OCI-LY1 (cell line): ENCODE data around the gene FER1L5.

ENCODE experiments used
- H2AFZ ChIP-seq: fragments of 200-600 bp; sonication (generic), shearing (Covaris generic); 2 replicates; pipeline ENCODE4 v1.6.0; 2014; ENCODE audit warnings: antibody characterized with exemption, mild to moderate bottlenecking, low read length
- H3F3A ChIP-seq: fragments of 200-600 bp; sonication (generic), shearing (Covaris generic); 2 replicates; pipeline ENCODE4 v1.6.0; 2014; ENCODE audit warnings: mild to moderate bottlenecking, antibody characterized with exemption, low read length, moderate library complexity; ENCODE audit not compliant: insufficient read depth
- H3K27ac ChIP-seq: fragments of 200-600 bp; sonication (generic); 2 replicates; pipeline ENCODE4 v1.5.1; 2014; ENCODE audit warnings: low read length, mixed run types, mild to moderate bottlenecking, low read depth; ENCODE audit not compliant: poor library complexity, severe bottlenecking
- H3K27me3 ChIP-seq: fragments of 200-600 bp; sonication (generic); 2 replicates; pipeline ENCODE4 v1.6.0; 2014; ENCODE audit warnings: antibody characterized with exemption, mild to moderate bottlenecking, low read length, moderate library complexity; ENCODE audit not compliant: insufficient read depth
- H3K36me3 ChIP-seq: fragments of 200-600 bp; sonication (generic); 2 replicates; pipeline ENCODE4 v1.6.1; 2014; ENCODE audit warnings: mild to moderate bottlenecking, antibody characterized with exemption, low read length, moderate library complexity, mixed read lengths; ENCODE audit not compliant: insufficient read depth
- H3K4me1 ChIP-seq: fragments of 200-600 bp; sonication (generic); 2 replicates; pipeline ENCODE4 v1.5.1; 2014; ENCODE audit warnings: mild to moderate bottlenecking, low read length, moderate library complexity; ENCODE audit not compliant: insufficient read depth, severe bottlenecking
- H3K4me2 ChIP-seq: fragments of 200-600 bp; sonication (generic), shearing (Covaris generic); 2 replicates; pipeline ENCODE4 v1.6.1; 2014; ENCODE audit warnings: low read length
- H3K4me3 ChIP-seq: fragments of 200-600 bp; sonication (generic); 2 replicates; pipeline ENCODE4 v1.5.1; 2014; ENCODE audit warnings: low read length, low read depth, mild to moderate bottlenecking, mixed read lengths; ENCODE audit not compliant: poor library complexity, severe bottlenecking
- H3K79me2 ChIP-seq: fragments of 200-600 bp; shearing (Covaris generic); 2 replicates; pipeline ENCODE4 v1.6.1; 2016; ENCODE audit warnings: mixed run types, low read length, mixed read lengths; ENCODE audit not compliant: insufficient read depth
- H3K9ac ChIP-seq: fragments of 200-600 bp; sonication (generic), shearing (Covaris generic); 2 replicates; pipeline ENCODE4 v1.6.1; 2014; ENCODE audit warnings: mild to moderate bottlenecking, low read length, mixed read lengths
- H3K9me2 ChIP-seq: fragments of 200-600 bp; sonication (generic), shearing (Covaris generic); 2 replicates; pipeline ENCODE4 v1.6.1; 2014; ENCODE audit warnings: low read depth, mild to moderate bottlenecking, low read length, mixed read lengths
- H3K9me3 ChIP-seq: fragments of 200-600 bp; shearing (Covaris generic); 2 replicates; pipeline ENCODE4 v1.6.1; 2014; ENCODE audit warnings: low read length, mixed read lengths
- H4K20me1 ChIP-seq: fragments of 200-600 bp; sonication (generic), shearing (Covaris generic); 2 replicates; pipeline ENCODE4 v1.6.0; 2016; ENCODE audit warnings: mild to moderate bottlenecking, low read length; ENCODE audit not compliant: insufficient read depth
- EZH2 ChIP-seq: fragments of 200-600 bp; sonication (generic), shearing (Covaris generic); IDR thresholded peaks from 2 replicates; pipeline ENCODE4 v1.8.0; 2017; ENCODE audit warnings: borderline replicate concordance, mixed run types, mild to moderate bottlenecking, antibody characterized with exemption, low read length, moderate library complexity, mixed read lengths
- TF ChIP-seq, protein P1 (sequence below): fragments of 200-600 bp; sonication (generic), shearing (Covaris generic); IDR thresholded peaks from 2 replicates; pipeline ENCODE4 v1.5.1; 2017; ENCODE audit warnings: mild to moderate bottlenecking, antibody characterized with exemption, low read length, moderate library complexity, mixed read lengths

FER1L5 gene

DNA sequence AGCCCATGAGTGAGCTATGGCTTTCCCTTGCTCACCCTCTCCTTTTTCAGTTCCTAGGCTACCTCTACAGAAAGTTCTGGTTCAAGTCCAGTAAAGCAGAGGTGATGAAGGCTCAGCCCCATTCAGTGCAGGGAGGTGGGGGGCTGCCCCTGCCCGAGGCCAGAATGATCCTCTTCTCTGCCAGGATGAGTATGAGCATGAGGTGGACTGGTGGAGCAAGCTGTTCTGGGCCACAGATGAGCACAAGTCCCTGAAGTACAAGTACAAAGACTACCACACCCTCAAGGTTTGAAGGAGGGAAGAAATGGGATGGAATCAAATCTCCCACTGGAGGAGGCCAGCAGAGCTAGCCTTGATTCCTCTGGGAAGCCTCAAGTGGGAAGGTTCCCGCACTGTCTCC is 54.9 kb downstream of the FER1L5 start:
- no peak for TF ChIP-seq EZH2
- TF ChIP-seq, protein P1, sequence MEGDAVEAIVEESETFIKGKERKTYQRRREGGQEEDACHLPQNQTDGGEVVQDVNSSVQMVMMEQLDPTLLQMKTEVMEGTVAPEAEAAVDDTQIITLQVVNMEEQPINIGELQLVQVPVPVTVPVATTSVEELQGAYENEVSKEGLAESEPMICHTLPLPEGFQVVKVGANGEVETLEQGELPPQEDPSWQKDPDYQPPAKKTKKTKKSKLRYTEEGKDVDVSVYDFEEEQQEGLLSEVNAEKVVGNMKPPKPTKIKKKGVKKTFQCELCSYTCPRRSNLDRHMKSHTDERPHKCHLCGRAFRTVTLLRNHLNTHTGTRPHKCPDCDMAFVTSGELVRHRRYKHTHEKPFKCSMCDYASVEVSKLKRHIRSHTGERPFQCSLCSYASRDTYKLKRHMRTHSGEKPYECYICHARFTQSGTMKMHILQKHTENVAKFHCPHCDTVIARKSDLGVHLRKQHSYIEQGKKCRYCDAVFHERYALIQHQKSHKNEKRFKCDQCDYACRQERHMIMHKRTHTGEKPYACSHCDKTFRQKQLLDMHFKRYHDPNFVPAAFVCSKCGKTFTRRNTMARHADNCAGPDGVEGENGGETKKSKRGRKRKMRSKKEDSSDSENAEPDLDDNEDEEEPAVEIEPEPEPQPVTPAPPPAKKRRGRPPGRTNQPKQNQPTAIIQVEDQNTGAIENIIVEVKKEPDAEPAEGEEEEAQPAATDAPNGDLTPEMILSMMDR: no peak
- no peaks in the 10 kb centered on the region for H3F3A ChIP-seq
- H3K4me2 ChIP-seq: no peak overlapping the region
- H3K4me3 ChIP-seq: no peak overlapping the region
- no peaks in the 10 kb centered on the region for H3K36me3 ChIP-seq
- H4K20me1 ChIP-seq: no peaks in the 10 kb centered on the region
- H3K27me3 ChIP-seq: no peaks in the 10 kb centered on the region
- no peaks in the 10 kb centered on the region for H3K4me1 ChIP-seq
- no peaks in the 10 kb centered on the region for H3K9me2 ChIP-seq
- no peak overlapping the region for H2AFZ ChIP-seq
- no peaks in the 10 kb centered on the region for H3K79me2 ChIP-seq
- H3K27ac ChIP-seq: no peak overlapping the region
- H3K9ac ChIP-seq: no peak overlapping the region
- no peaks in the 10 kb centered on the region for H3K9me3 ChIP-seq

DNA sequence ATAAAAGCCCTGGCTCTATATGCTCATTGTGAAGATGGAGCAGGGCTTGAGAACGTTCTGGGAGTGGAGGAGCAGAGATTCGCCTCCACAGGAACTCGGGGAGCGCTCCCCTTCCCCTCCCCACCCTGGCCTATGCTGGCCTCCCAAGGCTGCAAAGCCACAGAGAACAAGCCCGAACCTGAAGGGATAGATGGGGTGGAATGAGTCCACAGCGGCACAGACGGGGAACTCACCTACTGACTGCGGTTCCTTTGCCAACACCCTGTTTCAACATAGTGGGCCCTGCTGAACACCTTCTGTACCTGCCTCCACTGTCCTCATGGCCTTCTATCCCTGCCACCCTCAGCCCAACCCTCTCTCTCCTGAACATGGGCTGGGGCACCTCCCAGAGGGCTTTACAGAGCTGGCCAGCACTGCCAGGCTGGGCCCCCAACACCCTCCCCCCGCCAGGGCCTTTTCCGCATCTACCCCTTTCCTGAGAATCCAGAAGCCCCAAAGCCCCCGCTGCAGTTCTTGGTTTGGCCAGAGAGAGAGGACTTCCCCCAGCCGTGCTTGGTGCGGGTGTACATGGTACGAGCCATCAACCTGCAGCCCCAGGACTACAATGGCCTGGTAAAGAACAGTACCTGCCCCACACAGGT is 55.8 kb downstream of the FER1L5 start:
- Histone ChIP-seq H3K9ac (no peak overlapping the region), H2AFZ (no peak overlapping the region), H3K4me3 (no peak overlapping the region), H4K20me1 (no peaks in the 10 kb centered on the region), H3K4me1 (no peaks in the 10 kb centered on the region), H3K9me3 (no peaks in the 10 kb centered on the region), H3K4me2 (no peak overlapping the region), H3K79me2 (no peaks in the 10 kb centered on the region), H3F3A (no peaks in the 10 kb centered on the region), H3K36me3 (no peaks in the 10 kb centered on the region), H3K27ac (no peak overlapping the region), H3K9me2 (no peaks in the 10 kb centered on the region), H3K27me3 (no peaks in the 10 kb centered on the region)
- TF ChIP-seq, protein P1: no peak

DNA sequence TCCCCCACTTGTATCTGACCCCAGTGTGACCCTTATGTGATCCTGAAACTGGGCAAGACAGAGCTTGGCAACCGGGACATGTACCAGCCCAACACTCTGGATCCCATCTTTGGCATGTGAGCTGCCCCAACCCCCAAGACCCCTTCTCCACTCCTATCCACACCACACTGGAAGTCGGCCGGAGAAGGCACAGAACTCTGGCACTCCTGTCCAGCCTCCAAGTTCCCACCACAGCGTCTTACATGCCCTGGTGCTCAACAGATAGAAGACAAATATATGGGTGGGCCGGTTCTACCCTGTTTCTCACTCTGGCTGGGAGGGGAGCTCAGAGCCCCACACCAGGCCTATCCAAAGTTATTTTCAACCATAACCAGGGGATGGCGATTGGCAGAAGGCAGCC is 56.5 kb downstream of the FER1L5 start:
- Histone ChIP-seq H3K4me3 (no peak overlapping the region), H4K20me1 (no peaks in the 10 kb centered on the region), H3K9me2 (no peaks in the 10 kb centered on the region), H3K9me3 (no peaks in the 10 kb centered on the region), H3K79me2 (no peaks in the 10 kb centered on the region), H3K27me3 (no peaks in the 10 kb centered on the region), H3K27ac (no peak overlapping the region), H3K9ac (no peak overlapping the region), H3F3A (no peaks in the 10 kb centered on the region), H3K36me3 (no peaks in the 10 kb centered on the region), H3K4me2 (no peak overlapping the region), H3K4me1 (no peaks in the 10 kb centered on the region), H2AFZ (no peak overlapping the region)
- TF ChIP-seq, protein P1: no peak
- TF ChIP-seq EZH2: no peak
